OCI-M1 (cell line): ENCODE measurements around the gene BAX.
"Not testable (repeated sequence)": the region's sequence is repeated elsewhere in the genome, so short reads cannot be mapped to it uniquely, and the experiment has no call there.

Experiments
- DNase-seq: peaks from one replicate; lab custom pipeline; 2025; lab: John Stamatoyannopoulos, UW

BAX gene

GRCh38 chr19:48954595-48955307 lies at the start of gene BAX:
Gene BAX (plus strand): TSS chr19:48954875. CDS start chr19:48954929, 54 bp downstream.
- DNase-seq: peak; percentile 99

- no peak for DNase-seq
Observed at GRCh38 chr19:48905664-48906063, 49.0 kb upstream of the BAX start.

- no peak for DNase-seq
Observed at GRCh38 chr19:48906324-48906723, 48.4 kb upstream of the BAX start.

- no peak for DNase-seq
Observed at GRCh38 chr19:48907671-48908070, 47.0 kb upstream of the BAX start.

- DNase-seq: not testable (repeated sequence)
Observed at GRCh38 chr19:48909424-48910077, 45.1 kb upstream of the BAX start.

- no peak for DNase-seq
Observed at GRCh38 chr19:48910803-48911202, 43.9 kb upstream of the BAX start.

GRCh38 chr19:48913114-48913889 lies 41.4 kb upstream of the BAX start:
- DNase-seq: peak; percentile 51

GRCh38 chr19:48914181-48914580 lies 40.5 kb upstream of the BAX start:
- DNase-seq: no peak

GRCh38 chr19:48915757-48916156 lies 38.9 kb upstream of the BAX start:
- DNase-seq: no peak

- no peak for DNase-seq
Observed at GRCh38 chr19:48918071-48918470, 36.6 kb upstream of the BAX start.

- peak; percentile 8 for DNase-seq
Observed at GRCh38 chr19:48918801-48919247, 35.9 kb upstream of the BAX start.

GRCh38 chr19:48919271-48919670 lies 35.4 kb upstream of the BAX start:
- DNase-seq: not testable (repeated sequence)

GRCh38 chr19:48920949-48921348 lies 33.7 kb upstream of the BAX start:
- no peak for DNase-seq

GRCh38 chr19:48921721-48922500 lies 32.8 kb upstream of the BAX start:
- DNase-seq: no peak

GRCh38 chr19:48922548-48923490 lies 31.9 kb upstream of the BAX start:
- no peak for DNase-seq

GRCh38 chr19:48925240-48925843 lies 29.3 kb upstream of the BAX start:
- no peak for DNase-seq

GRCh38 chr19:48925890-48926289 lies 28.8 kb upstream of the BAX start:
- DNase-seq: not testable (repeated sequence)

GRCh38 chr19:48926909-48927308 lies 27.8 kb upstream of the BAX start:
- peak; percentile 62 for DNase-seq

- not testable (repeated sequence) for DNase-seq
Observed at GRCh38 chr19:48927692-48928091, 27.0 kb upstream of the BAX start.
